H9 (cell line): ENCODE data around the gene PCNX2. TPM values are rescaled to one million over a fixed set of nuclear protein-coding genes. Genes with fewer than 3 reads are reported as not detected.

Experiments used
- DNase-seq: peaks from one replicate; pipeline ENCODE4 v3.0.0-alpha.2; 2017
- H2AFZ ChIP-seq: one replicate; pipeline ENCODE4 v1.6.1; 2013; ENCODE audit warnings: mild to moderate bottlenecking, low read length, control low read depth, moderate library complexity
- H2AK5ac ChIP-seq: 2 replicates; pipeline ENCODE4 v1.6.1; 2013; ENCODE audit warnings: low read length, control low read depth, mixed read lengths; ENCODE audit not compliant: insufficient read length
- H2BK120ac ChIP-seq: one replicate; pipeline ENCODE4 v1.6.1; 2013; ENCODE audit warnings: low read depth, mild to moderate bottlenecking, low read length, control low read depth, inconsistent platforms; ENCODE audit not compliant: poor library complexity, severe bottlenecking
- H2BK12ac ChIP-seq: 2 replicates; pipeline ENCODE4 v1.6.1; 2013; ENCODE audit warnings: low read length, control low read depth, mixed read lengths, low read depth; ENCODE audit not compliant: insufficient read length
- H2BK15ac ChIP-seq: 2 replicates; pipeline ENCODE4 v1.6.1; 2013; ENCODE audit warnings: low read depth, low read length, control low read depth
- H2BK20ac ChIP-seq: one replicate; pipeline ENCODE4 v1.6.1; 2013; ENCODE audit warnings: low read depth, mild to moderate bottlenecking, low read length, control low read depth, inconsistent platforms; ENCODE audit not compliant: poor library complexity, severe bottlenecking
- H2BK5ac ChIP-seq: 2 replicates; pipeline ENCODE4 v1.6.1; 2013; ENCODE audit warnings: low read length, control low read depth, mixed read lengths; ENCODE audit not compliant: insufficient read length
- H3K14ac ChIP-seq: 2 replicates; pipeline ENCODE4 v1.6.1; 2013; ENCODE audit warnings: low read length, control low read depth; ENCODE audit not compliant: insufficient read depth
- H3K18ac ChIP-seq: 2 replicates; pipeline ENCODE4 v1.6.1; 2013; ENCODE audit warnings: low read depth, mild to moderate bottlenecking, mixed read lengths, low read length, control low read depth; ENCODE audit not compliant: insufficient read length
- H3K23ac ChIP-seq: 2 replicates; pipeline ENCODE4 v1.6.1; 2013; ENCODE audit warnings: low read length, control low read depth, mixed read lengths, low read depth; ENCODE audit not compliant: insufficient read length
- H3K23me2 ChIP-seq: 2 replicates; pipeline ENCODE4 v1.6.1; 2013; ENCODE audit warnings: low read depth, mild to moderate bottlenecking, mixed read lengths, low read length, control low read depth; ENCODE audit not compliant: insufficient read length, poor library complexity, severe bottlenecking
- H3K27ac ChIP-seq: 2 replicates; pipeline ENCODE4 v1.5.1; 2013; ENCODE audit warnings: low read length, control low read depth, mixed read lengths, low read depth; ENCODE audit not compliant: insufficient read length
- H3K27me3 ChIP-seq: 2 replicates; pipeline ENCODE4 v1.6.1; 2013; ENCODE audit warnings: low read length, control low read depth, inconsistent platforms; ENCODE audit not compliant: insufficient read depth
- H3K4ac ChIP-seq: 2 replicates; pipeline ENCODE4 v1.6.1; 2013; ENCODE audit warnings: low read depth, mild to moderate bottlenecking, control low read depth, inconsistent platforms, low read length, moderate library complexity
- H3K4me1 ChIP-seq: 2 replicates; pipeline ENCODE4 v1.6.1; 2013; ENCODE audit warnings: low read length, control low read depth, inconsistent platforms; ENCODE audit not compliant: insufficient read depth
- H3K4me2 ChIP-seq: 2 replicates; pipeline ENCODE4 v1.6.1; 2013; ENCODE audit warnings: low read length, control low read depth, mixed read lengths; ENCODE audit not compliant: insufficient read length, insufficient read depth
- H3K56ac ChIP-seq: 2 replicates; pipeline ENCODE4 v1.6.1; 2013; ENCODE audit warnings: low read depth, mild to moderate bottlenecking, mixed read lengths, low read length, control low read depth; ENCODE audit not compliant: insufficient read length
- H3K79me1 ChIP-seq: 2 replicates; pipeline ENCODE4 v1.6.1; 2013; ENCODE audit warnings: low read depth, mild to moderate bottlenecking, moderate library complexity, low read length, control low read depth, inconsistent platforms; ENCODE audit not compliant: insufficient read depth, poor library complexity, severe bottlenecking
- H3K79me2 ChIP-seq: 2 replicates; pipeline ENCODE4 v1.6.1; 2013; ENCODE audit warnings: low read length, control low read depth, inconsistent platforms; ENCODE audit not compliant: insufficient read depth
- H3K9ac ChIP-seq: 2 replicates; pipeline ENCODE4 v1.6.1; 2013; ENCODE audit warnings: low read length, control low read depth, mixed read lengths; ENCODE audit not compliant: insufficient read length; ENCODE audit errors: extremely low read depth
- H3K9me3 ChIP-seq: one replicate; pipeline ENCODE4 v1.6.1; 2013; ENCODE audit warnings: low read depth, low read length, inconsistent platforms; ENCODE audit not compliant: control insufficient read depth
- H3T11ph ChIP-seq: one replicate; pipeline ENCODE4 v1.6.1; 2013; ENCODE audit warnings: mild to moderate bottlenecking, low read length, control low read depth, inconsistent platforms
- H4K20me1 ChIP-seq: one replicate; pipeline ENCODE4 v1.6.1; 2013; ENCODE audit not compliant: control insufficient read depth, insufficient read length, insufficient read depth
- H4K5ac ChIP-seq: 2 replicates; pipeline ENCODE4 v1.6.1; 2013; ENCODE audit warnings: low read depth, mild to moderate bottlenecking, mixed read lengths, low read length, control low read depth; ENCODE audit not compliant: insufficient read length
- H4K8ac ChIP-seq: replicated peaks from 2 replicates; pipeline ENCODE4 v1.6.1; 2013; ENCODE audit warnings: low read length, control low read depth, mixed read lengths, low read depth; ENCODE audit not compliant: insufficient read length
- H4K91ac ChIP-seq: 2 replicates; pipeline ENCODE4 v1.6.1; 2013; ENCODE audit warnings: low read depth, mild to moderate bottlenecking, moderate library complexity, mixed read lengths, low read length, control low read depth; ENCODE audit not compliant: insufficient read length
- H3K27ac Mint-ChIP-seq, 3 experiments: 2 replicates in 2 of 3; 3 replicates in 1 of 3; pipeline ENCODE4 v1.8.0; 2020 to 2021; ENCODE audit warnings: mixed read lengths in 3 of 3, mild to moderate bottlenecking in 1 of 3, moderate library complexity in 1 of 3
- H3K27me3 Mint-ChIP-seq: 2 replicates; pipeline ENCODE4 v1.8.0; 2021; ENCODE audit warnings: low read depth, mild to moderate bottlenecking, moderate library complexity, mixed read lengths
- H3K36me3 Mint-ChIP-seq, 3 experiments: 2 replicates in 2 of 3; 3 replicates in 1 of 3; pipeline ENCODE4 v1.8.0; 2020 to 2021; ENCODE audit warnings: low read depth in 3 of 3, mixed read lengths in 3 of 3; ENCODE audit not compliant: insufficient read depth in 1 of 3
- H3K4me1 Mint-ChIP-seq, 2 experiments: 2 replicates each; pipeline ENCODE4 v1.8.0; 2020; ENCODE audit warnings: mixed read lengths in 2 of 2
- H3K4me3 Mint-ChIP-seq, 2 experiments: 2 replicates in 1 of 2; 3 replicates in 1 of 2; pipeline ENCODE4 v1.8.0; 2020 to 2021; ENCODE audit warnings: mild to moderate bottlenecking in 2 of 2, mixed read lengths in 2 of 2, moderate library complexity in 1 of 2
- H3K9me3 Mint-ChIP-seq, 2 experiments: 2 replicates in 1 of 2; 3 replicates in 1 of 2; pipeline ENCODE4 v1.8.0; 2020; ENCODE audit warnings: mild to moderate bottlenecking in 2 of 2, mixed read lengths in 2 of 2, moderate library complexity in 1 of 2
- CTCF ChIP-seq: fragments of 200-600 bp; sonication (generic); conservative IDR thresholded peaks from 3 replicates; pipeline ENCODE4 v1.8.0; 2021; ENCODE audit warnings: antibody characterized with exemption, mild to moderate bottlenecking
- WGBS: extraction: QIAGEN DNeasy Blood & Tissue Kit; methylation state at CpG from one replicate; pipeline ENCODE4 v1.1.7; 2013; ENCODE audit warnings: missing lambda C conversion rate, low lambda C conversion rate, mixed read lengths; ENCODE audit not compliant: insufficient read length; ENCODE audit errors: extremely low coverage; 5-methylcytosine and 5-hydroxymethylcytosine counted together
- total RNA-seq: library from RNA; stranded (reverse); gene quantifications from 2 replicates; pipeline ENCODE4 v1.2.1, GENCODE V29; 2021

PCNX2 gene
- total RNA-seq, 1 experiment from 2014 or later, result 45.1 TPM

GRCh38 chr1:233294913-233295236 lies 650 bp downstream of the PCNX2 start:
- Histone ChIP-seq H3K79me1 (no peaks in the 10 kb centered on the region), H4K5ac (no peak overlapping the region), H2BK12ac (no peak overlapping the region), H3K79me2 (peaks cover 18% of the 10 kb centered on the region; the same call in 1 of the 2 replicates), H2BK15ac (no peak overlapping the region; the same call in 1 of the 2 replicates), H3T11ph (no peak overlapping the region), H3K9me3 (no peaks in the 10 kb centered on the region), H4K8ac (no peak overlapping the region), H2BK120ac (no peak overlapping the region), H3K23ac (no peak overlapping the region), H3K4ac (no peak overlapping the region), H3K9ac (peak overlapping the region; percentile 76), H3K14ac (peak overlapping the region; percentile 83; the same call in 1 of the 2 replicates), H4K20me1 (no peaks in the 10 kb centered on the region), H2AFZ (no peak overlapping the region), H2AK5ac (no peak overlapping the region), H2BK20ac (no peak overlapping the region), H3K27ac (no peak overlapping the region), H3K27me3 (no peaks in the 10 kb centered on the region), H3K56ac (no peak overlapping the region), H2BK5ac (no peak overlapping the region), H3K4me2 (peak overlapping the region; percentile 79), H4K91ac (no peak overlapping the region), H3K23me2 (peaks cover 6% of the 10 kb centered on the region), H3K18ac (no peak overlapping the region), H3K4me1 (peaks cover 6% of the 10 kb centered on the region; the same call in 1 of the 2 replicates)
- peak; percentile 67 for DNase-seq
- WGBS, result no CpG with 5 or more reads among the region's 8 CpGs
- Mint-ChIP-seq H3K27ac (peak overlapping the region; percentile 80 to 96 (median 96)), H3K27me3 (no peaks in the 10 kb centered on the region), H3K4me1 (peaks cover 50 to 52% of the 10 kb centered on the region in 2 experiments), H3K36me3 (peaks cover 0 to 14% (median 3%) of the 10 kb centered on the region in 3 experiments; a peak in 3 of 7 replicates), H3K9me3 (no peaks in the 10 kb centered on the region), H3K4me3 (peak overlapping the region; percentile 89 to 93)
- TF ChIP-seq CTCF, result no peak
